Measurements from ENCODE around the gene PLPP1.

The PLPP1 gene

DNA sequence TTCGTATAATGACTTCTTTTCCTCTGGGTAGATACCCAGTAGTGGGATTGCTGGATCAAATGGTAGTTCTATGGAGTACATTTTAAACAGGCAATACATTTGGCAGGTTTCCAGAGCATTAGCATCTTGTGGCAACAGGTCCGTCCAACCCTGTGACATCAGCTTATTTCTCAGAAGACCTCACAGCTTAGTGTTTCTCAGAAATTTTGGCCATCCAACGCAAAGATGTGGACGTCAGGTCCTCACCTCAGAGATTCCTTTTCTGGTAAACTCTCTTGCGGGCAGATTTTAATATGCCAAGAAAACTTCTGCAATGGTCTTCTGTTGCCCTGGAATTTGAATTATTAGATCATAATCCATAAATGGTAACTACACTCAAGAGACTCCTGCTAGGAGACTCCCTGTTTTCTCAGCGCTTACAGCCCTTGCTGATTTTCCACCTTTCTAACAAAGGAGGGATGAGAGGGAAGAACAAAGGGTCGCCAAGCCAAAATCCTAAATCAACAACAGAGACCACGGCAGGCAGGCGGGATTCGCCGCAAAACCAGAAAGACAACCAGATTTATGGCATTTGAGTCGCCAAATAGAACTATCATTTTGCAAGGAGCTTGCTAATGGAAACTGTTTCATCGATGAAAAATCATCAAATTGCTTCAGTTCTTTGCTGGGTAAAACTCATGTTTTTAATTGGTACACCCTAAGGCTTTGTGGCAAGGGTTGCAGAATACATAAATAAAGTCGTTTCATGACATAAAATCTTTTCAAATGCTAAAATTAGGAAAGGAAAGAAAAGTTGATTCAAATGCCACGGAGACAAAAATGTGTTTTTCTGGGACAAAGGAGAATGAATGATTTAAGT, 34.1 kb upstream of the PLPP1 start:
- Histone ChIP-seq H3K4me3 (no peak overlapping the region), H3K36me3 (replicated peaks) (no peaks in the 10 kb centered on the region), H3K9me3 (no peaks in the 10 kb centered on the region), H3K27me3 (ENCODE audit: low read depth) (no peaks in the 10 kb centered on the region), H3K4me1 (peaks cover 48% of the 10 kb centered on the region)
- DNase-seq (ENCODE audit: low spot score in 2 of 2): peak; percentile 73 to 81
- in situ Hi-C loops (cut with MboI; ENCODE audit: low sequenced_read_pairs): no loop called here

DNA sequence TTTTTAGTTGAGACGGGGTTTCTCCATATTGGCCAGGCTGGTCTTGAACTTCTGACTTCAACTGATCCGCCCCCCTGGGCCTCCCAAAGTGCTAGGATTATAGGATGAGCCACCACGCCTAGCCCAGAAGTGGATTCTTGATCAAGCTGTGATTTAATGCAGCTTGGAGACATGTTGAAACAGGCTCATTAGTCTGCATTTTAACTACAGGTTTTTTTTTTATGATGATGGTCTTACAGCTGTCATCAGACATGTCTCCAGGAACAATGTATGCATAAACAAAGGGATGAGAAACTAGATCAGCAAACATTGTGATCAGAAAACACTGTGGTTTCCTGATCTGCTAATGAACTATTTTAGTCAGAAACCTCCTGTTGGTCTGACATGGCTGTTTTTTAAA, 30.0 kb upstream of the PLPP1 start:
- Histone ChIP-seq H3K4me1 (peaks cover 21% of the 10 kb centered on the region), H3K4me3 (no peak overlapping the region), H3K27me3 (ENCODE audit: low read depth) (no peaks in the 10 kb centered on the region), H3K9me3 (no peaks in the 10 kb centered on the region), H3K36me3 (replicated peaks) (no peaks in the 10 kb centered on the region)
- DNase-seq (ENCODE audit: low spot score in 2 of 2): no peak
- in situ Hi-C loops (cut with MboI; ENCODE audit: low sequenced_read_pairs): no loop called here

DNA sequence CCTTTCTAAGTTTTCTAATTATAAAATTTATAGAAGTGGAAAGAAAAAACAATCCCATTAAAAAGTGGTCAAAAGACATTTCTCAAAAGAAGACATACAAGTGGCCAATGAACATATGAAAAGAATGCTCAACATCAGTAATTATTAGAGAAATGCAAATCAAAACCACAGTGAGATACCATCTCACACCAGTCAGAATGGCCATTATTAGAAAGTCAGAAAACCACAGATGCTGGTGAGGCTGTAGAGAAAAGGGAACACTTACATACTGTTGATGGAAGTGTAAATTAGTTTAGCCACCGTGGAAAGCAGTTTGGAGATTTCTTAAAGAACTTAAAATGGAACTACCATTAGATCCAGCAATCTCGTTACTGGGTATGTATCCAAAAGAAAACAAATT, 23.7 kb upstream of the PLPP1 start:
- peak; percentile 22 to 56 for DNase-seq (ENCODE audit: low spot score in 2 of 2)
- Histone ChIP-seq H3K36me3 (replicated peaks) (no peaks in the 10 kb centered on the region), H3K4me1 (peaks cover 23% of the 10 kb centered on the region), H3K27me3 (ENCODE audit: low read depth) (no peaks in the 10 kb centered on the region), H3K4me3 (no peak overlapping the region), H3K9me3 (no peaks in the 10 kb centered on the region)
- in situ Hi-C loops (cut with MboI; ENCODE audit: low sequenced_read_pairs): no loop called here

DNA sequence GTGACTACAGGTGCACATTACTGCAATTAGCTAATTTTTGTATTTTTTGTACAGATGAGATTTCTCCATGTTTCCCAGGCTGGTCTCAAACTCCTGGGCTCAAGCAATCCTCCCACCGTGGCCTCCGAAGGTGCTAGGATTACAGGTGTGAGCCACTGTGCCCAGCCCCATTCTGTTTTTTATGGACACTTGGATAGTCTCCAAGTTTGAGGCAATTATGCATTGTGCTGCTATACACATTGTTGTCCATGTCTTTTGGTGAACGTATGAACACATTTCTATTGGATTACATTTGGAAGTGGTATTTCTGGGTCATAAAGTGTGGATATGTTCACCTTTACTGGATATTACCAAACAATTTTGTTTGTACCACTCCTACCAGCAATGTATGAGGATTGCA, 22.4 kb upstream of the PLPP1 start:
- H3K9me3 ChIP-seq: no peaks in the 10 kb centered on the region
- no peaks in the 10 kb centered on the region for H3K36me3 ChIP-seq (replicated peaks)
- H3K4me1 ChIP-seq: peaks cover 23% of the 10 kb centered on the region
- in situ Hi-C loops (cut with MboI; ENCODE audit: low sequenced_read_pairs): no loop called here
- DNase-seq (ENCODE audit: low spot score in 2 of 2): no peak
- H3K27me3 ChIP-seq (ENCODE audit: low read depth): no peaks in the 10 kb centered on the region
- no peak overlapping the region for H3K4me3 ChIP-seq

DNA sequence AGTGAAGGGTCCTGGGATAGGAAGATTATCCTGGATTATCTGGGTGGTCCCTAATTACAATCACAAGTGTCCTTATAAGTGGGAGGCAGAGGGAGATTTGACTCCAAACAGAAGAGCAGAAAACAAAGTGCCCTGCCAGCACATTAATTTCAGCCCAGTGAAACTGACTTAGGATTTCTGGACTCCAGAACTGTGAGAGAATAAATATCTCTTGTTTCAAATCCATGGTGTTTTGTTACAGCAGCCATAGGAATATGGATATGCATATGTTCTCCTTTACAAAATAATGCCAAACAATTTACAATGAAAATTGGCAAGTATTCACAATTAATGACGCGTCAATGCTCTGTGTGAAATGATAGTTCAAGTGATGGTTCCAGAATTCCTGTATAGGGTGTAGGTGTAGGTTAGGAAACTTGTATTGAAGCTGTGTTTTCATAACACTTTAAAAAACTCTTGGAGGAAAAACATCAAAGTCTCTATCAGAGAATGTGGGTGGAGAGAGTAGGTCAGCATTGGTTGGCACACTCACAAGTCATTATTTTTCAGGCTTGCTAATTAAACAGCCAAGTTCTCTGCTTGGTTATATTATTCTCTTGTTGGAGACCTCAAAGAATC, 19.9 kb upstream of the PLPP1 start:
- Histone ChIP-seq H3K9me3 (no peaks in the 10 kb centered on the region), H3K4me3 (no peak overlapping the region), H3K36me3 (replicated peaks) (no peaks in the 10 kb centered on the region), H3K4me1 (peaks cover 23% of the 10 kb centered on the region), H3K27me3 (ENCODE audit: low read depth) (no peaks in the 10 kb centered on the region)
- peak; percentile 32 to 55 for DNase-seq (ENCODE audit: low spot score in 2 of 2)
- in situ Hi-C loops (cut with MboI; ENCODE audit: low sequenced_read_pairs): no loop called here

DNA sequence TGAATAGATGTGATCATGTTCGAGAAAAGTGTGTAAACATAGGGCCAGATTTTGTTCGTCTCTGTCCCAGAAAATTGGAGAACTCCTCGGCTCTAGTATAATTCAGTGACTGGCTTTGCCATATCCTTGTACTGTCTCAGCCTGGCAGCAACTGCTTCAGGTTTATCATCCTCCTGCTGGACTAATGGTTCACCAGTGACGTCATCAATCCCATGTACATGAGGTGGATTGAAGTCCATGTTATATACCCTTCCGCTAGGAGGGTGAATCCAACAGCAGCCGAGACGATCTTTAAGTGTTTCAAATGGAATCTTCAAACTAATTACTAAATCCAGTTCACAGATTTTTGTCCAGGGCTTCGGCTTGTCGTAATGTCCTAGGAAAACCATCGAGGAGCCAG, 17.1 kb upstream of the PLPP1 start:
- Histone ChIP-seq H3K4me3 (no peak overlapping the region), H3K36me3 (replicated peaks) (no peaks in the 10 kb centered on the region), H3K27me3 (ENCODE audit: low read depth) (no peaks in the 10 kb centered on the region), H3K9me3 (0 out of 2 replicates have a peak, but pooled peaks cover 2% of the 10 kb centered on the region), H3K4me1 (peaks cover 18% of the 10 kb centered on the region)
- no peak for DNase-seq (ENCODE audit: low spot score in 2 of 2)
- in situ Hi-C loops (cut with MboI; ENCODE audit: low sequenced_read_pairs): no loop called here

DNA sequence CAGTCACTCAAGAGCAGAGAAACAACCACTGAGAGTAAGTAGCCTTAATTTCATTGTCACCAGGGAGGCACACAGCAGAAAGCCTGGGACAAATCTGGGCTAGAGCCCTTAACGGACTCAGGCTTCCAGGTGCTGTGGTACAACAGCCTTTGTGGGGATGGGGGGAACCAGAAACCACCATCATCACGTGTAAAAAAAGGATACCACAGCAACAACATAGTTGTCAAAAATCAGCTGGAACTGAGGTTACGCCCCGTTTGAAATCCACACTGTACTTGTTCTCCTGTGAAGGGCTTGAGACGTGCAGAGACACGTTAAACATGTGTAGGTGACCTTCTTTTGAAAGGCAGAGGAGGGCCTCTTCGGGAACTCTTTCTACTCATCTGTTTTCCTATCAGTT, 16.6 kb upstream of the PLPP1 start:
- in situ Hi-C loops (cut with MboI; ENCODE audit: low sequenced_read_pairs): no loop called here

DNA sequence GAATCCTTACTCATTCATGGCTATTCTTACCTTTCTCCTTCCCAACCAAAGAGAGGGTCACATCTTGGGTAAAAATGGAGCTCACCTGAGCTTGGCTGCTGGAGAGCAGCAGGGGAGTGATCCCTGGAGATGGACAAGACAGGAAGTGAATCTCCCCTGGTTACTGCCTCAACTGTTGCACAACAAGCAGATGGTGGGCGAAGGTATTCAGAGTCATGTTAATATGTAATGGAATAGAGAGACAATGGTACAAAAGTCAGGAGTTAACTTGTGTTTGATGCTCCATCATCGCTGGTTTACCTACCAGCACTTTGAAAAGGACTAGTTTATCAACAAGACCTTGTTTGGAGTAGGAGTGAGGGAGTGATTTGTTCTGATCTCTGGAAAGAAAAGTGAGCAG, 13.0 kb upstream of the PLPP1 start:
- in situ Hi-C loops (cut with MboI; ENCODE audit: low sequenced_read_pairs): no loop called here
- H3K27me3 ChIP-seq (ENCODE audit: low read depth): no peaks in the 10 kb centered on the region

More for the DNA sequence above, 16.6 kb upstream of the PLPP1 start:
- H3K9me3 ChIP-seq: 0 out of 2 replicates have a peak, but pooled peaks cover 3% of the 10 kb centered on the region
- H3K36me3 ChIP-seq (replicated peaks): no peaks in the 10 kb centered on the region
- DNase-seq (ENCODE audit: low spot score in 2 of 2): no peak
- H3K27me3 ChIP-seq (ENCODE audit: low read depth): no peaks in the 10 kb centered on the region
- H3K4me3 ChIP-seq: no peak overlapping the region
- H3K4me1 ChIP-seq: peaks cover 20% of the 10 kb centered on the region

DNA sequence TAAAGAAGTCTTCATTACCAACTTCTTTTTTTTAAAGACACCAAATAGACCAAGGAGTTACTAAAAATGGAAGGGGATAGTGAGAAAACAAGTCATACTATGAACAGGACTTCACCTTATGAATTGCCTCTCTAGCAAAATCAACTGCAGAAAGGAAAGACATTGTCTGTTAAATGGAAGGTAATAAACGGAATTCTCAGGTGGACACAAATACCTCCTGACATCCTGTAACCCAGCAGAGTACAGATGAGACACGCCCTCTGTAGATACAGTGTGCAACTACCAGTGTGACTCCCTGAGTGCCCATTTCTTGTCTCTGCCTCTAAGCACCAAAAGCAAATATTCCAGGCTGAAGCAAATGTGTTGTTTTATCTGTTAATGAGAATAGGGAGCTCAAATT, 12.2 kb upstream of the PLPP1 start:
- H3K36me3 ChIP-seq (replicated peaks): no peaks in the 10 kb centered on the region
- in situ Hi-C loops (cut with MboI; ENCODE audit: low sequenced_read_pairs): no loop called here
- H3K4me1 ChIP-seq: peaks cover 7% of the 10 kb centered on the region
- no peaks in the 10 kb centered on the region for H3K27me3 ChIP-seq (ENCODE audit: low read depth)
- H3K4me3 ChIP-seq: no peak overlapping the region
- H3K9me3 ChIP-seq: 0 out of 2 replicates have a peak, but pooled peaks cover 3% of the 10 kb centered on the region
- DNase-seq (ENCODE audit: low spot score in 2 of 2): no peak

More for the DNA sequence above, 13.0 kb upstream of the PLPP1 start:
- H3K36me3 ChIP-seq (replicated peaks): no peaks in the 10 kb centered on the region
- 0 out of 2 replicates have a peak, but pooled peaks cover 3% of the 10 kb centered on the region for H3K9me3 ChIP-seq
- H3K4me1 ChIP-seq: peaks cover 7% of the 10 kb centered on the region
- DNase-seq (ENCODE audit: low spot score in 2 of 2): no peak
- H3K4me3 ChIP-seq: no peak overlapping the region

DNA sequence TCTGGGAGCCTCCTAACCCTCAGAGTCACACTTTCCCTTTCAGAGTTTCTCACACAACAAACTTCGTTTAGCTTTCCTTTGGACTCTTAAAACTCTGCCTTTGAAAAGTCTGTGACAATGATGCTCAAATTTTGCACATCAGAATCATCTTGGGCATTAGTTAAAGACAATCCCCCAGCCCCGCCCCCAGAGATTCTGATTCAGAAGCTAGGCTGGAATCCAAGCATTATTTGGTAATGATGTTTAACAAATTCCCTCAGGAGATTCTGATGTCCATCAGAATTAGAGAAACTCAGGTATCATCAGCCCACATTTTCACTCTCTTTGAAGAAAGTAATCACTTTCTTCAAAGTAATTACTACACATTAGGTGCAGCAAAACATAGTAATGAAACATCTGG, 9.6 kb upstream of the PLPP1 start:
- no peak for DNase-seq (ENCODE audit: low spot score in 2 of 2)
- Histone ChIP-seq H3K4me1 (peaks cover 21% of the 10 kb centered on the region), H3K36me3 (replicated peaks) (no peaks in the 10 kb centered on the region), H3K27me3 (ENCODE audit: low read depth) (no peaks in the 10 kb centered on the region), H3K4me3 (no peak overlapping the region), H3K9me3 (0 out of 2 replicates have a peak, but pooled peaks cover 3% of the 10 kb centered on the region)
- in situ Hi-C loops (cut with MboI; ENCODE audit: low sequenced_read_pairs): no loop called here

DNA sequence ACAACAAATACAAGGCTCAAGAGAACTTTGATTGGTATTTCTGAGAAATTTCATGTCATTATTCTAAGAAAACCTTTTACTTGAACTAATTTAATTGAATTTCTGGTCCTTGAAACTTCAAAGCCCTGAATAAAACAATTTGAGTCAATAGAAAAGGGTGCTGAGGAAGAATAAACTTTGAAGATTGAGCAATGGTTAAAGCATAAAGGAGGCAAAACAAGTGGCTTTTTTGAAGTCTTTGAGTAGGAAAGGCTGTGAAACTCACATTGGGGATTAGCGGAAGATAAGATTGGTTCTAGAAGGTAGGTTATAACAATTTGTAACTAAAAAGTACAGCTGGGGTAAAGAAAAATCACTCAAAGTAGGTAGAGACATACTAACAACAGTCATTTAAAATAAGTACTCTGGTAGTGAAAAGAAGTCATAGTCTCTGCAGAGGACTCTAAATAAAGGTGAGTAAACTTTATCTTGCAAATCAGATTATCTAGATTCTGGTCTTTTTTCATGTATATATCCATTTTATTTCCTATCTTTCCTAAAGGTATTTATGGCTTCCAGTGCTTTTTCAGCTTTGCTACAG, 6.4 kb upstream of the PLPP1 start:
- no peaks in the 10 kb centered on the region for H3K9me3 ChIP-seq
- H3K4me1 ChIP-seq: peaks cover 30% of the 10 kb centered on the region
- peak in 1 of 2 experiments; percentile 49 for DNase-seq (ENCODE audit: low spot score in 2 of 2)
- no peak overlapping the region for H3K4me3 ChIP-seq
- H3K36me3 ChIP-seq (replicated peaks): no peaks in the 10 kb centered on the region
- H3K27me3 ChIP-seq (ENCODE audit: low read depth): no peaks in the 10 kb centered on the region
- in situ Hi-C loops (cut with MboI; ENCODE audit: low sequenced_read_pairs): no loop called here

DNA sequence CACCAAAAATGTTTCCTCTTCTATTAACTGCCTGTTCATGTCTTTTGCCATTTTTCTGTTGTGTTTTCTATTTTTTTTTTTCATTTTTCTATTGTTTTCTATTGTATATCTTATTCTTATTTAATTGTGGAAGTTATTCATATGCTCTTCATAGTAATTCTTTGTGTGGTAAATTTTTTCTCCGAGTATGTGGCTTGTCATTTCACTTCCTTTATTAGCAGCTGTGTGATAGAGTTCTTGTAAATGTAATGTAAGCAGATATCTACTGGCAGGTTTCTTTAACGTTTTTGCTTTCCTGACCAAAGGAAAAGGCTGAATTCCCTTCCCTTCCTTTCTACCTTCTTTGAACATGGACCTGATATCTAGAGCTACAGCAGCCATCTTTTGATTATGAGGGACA, 5.8 kb upstream of the PLPP1 start:
- in situ Hi-C loops (cut with MboI; ENCODE audit: low sequenced_read_pairs): no loop called here
- Histone ChIP-seq H3K9me3 (no peaks in the 10 kb centered on the region), H3K27me3 (ENCODE audit: low read depth) (no peaks in the 10 kb centered on the region), H3K36me3 (replicated peaks) (no peaks in the 10 kb centered on the region), H3K4me3 (no peak overlapping the region), H3K4me1 (peaks cover 37% of the 10 kb centered on the region)
- no peak for DNase-seq (ENCODE audit: low spot score in 2 of 2)

DNA sequence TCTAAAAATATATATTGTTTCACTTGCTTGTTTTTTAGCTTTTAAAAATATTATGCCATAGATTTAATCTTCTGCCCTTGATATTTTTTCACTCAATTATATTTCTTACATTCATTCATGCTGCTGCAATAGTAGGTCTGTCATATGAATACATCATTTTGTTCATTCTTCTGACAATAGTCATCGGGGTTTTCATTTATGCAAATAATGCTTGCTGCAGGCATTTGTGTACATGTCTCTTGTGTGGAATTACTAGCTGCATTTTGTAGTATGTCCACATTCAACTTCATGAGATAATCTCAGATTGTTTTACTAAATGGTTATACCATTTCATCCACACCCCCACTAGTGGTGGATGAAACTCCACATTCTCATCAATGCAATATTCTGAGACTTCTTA, 5.3 kb upstream of the PLPP1 start:
- no peaks in the 10 kb centered on the region for H3K27me3 ChIP-seq (ENCODE audit: low read depth)
- no peaks in the 10 kb centered on the region for H3K36me3 ChIP-seq (replicated peaks)
- no peak overlapping the region for H3K4me3 ChIP-seq
- H3K9me3 ChIP-seq: no peaks in the 10 kb centered on the region
- peaks cover 41% of the 10 kb centered on the region for H3K4me1 ChIP-seq
- in situ Hi-C loops (cut with MboI; ENCODE audit: low sequenced_read_pairs): no loop called here
- DNase-seq (ENCODE audit: low spot score in 2 of 2): no peak

DNA sequence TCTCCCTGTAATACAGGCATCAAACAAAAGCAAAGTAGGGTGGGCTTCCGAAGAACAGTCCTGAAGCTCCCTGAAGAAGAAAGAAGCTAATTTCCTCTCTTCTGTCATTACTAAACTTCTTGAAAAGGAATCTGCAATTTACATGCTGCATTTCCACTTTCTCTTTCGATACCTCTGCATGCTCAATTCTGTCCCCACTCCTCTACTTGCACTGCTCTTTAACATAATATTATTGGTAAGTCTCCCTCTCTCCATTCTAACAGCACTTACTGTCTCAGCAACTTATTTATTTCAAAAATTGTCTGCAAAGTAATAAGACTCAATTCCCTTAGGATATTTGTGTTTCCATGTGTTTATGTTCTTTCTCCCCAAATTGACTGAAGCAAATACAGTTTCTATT, 3.9 kb upstream of the PLPP1 start:
- Histone ChIP-seq H3K9me3 (no peaks in the 10 kb centered on the region), H3K27me3 (ENCODE audit: low read depth) (no peaks in the 10 kb centered on the region), H3K4me1 (peaks cover 38% of the 10 kb centered on the region), H3K4me3 (no peak overlapping the region), H3K36me3 (replicated peaks) (no peaks in the 10 kb centered on the region)
- in situ Hi-C loops (cut with MboI; ENCODE audit: low sequenced_read_pairs): no loop called here
- DNase-seq (ENCODE audit: low spot score in 2 of 2): no peak
